KMS-11 (cell line): ENCODE measurements around the gene UBQLN4.

Experiments
- H2AFZ ChIP-seq: fragments of 200-600 bp; sonication (generic); 2 replicates; pipeline ENCODE4 v1.6.1; 2016; ENCODE audit warnings: antibody characterized with exemption, mixed run types, low read depth
- H3K27ac ChIP-seq: fragments of 200-600 bp; sonication (generic); 2 replicates; pipeline ENCODE4 v1.6.1; 2016; ENCODE audit warnings: mild to moderate bottlenecking, mixed run types
- H3K27me3 ChIP-seq: fragments of 200-600 bp; sonication (generic); 2 replicates; pipeline ENCODE4 v1.6.1; 2017; ENCODE audit warnings: mild to moderate bottlenecking, low read depth, mixed run types, moderate library complexity; ENCODE audit not compliant: insufficient read depth
- H3K36me3 ChIP-seq: fragments of 200-600 bp; sonication (generic); 2 replicates; pipeline ENCODE4 v1.6.1; 2017; ENCODE audit warnings: mild to moderate bottlenecking, mixed run types; ENCODE audit not compliant: insufficient read depth
- H3K4me1 ChIP-seq: fragments of 200-600 bp; sonication (generic); 2 replicates; pipeline ENCODE4 v1.6.1; 2016; ENCODE audit warnings: mild to moderate bottlenecking, low read depth, mixed run types; ENCODE audit not compliant: poor library complexity, severe bottlenecking
- H3K4me2 ChIP-seq: fragments of 200-600 bp; sonication (generic); 2 replicates; pipeline ENCODE4 v1.7.0; 2016; ENCODE audit warnings: mild to moderate bottlenecking, mixed run types
- H3K4me3 ChIP-seq: fragments of 200-600 bp; sonication (generic); IDR thresholded peaks from 2 replicates; pipeline ENCODE4 v1.6.1; 2017; ENCODE audit warnings: low read depth, low read length, mixed read lengths; ENCODE audit not compliant: insufficient read depth
- H3K79me2 ChIP-seq: fragments of 200-600 bp; sonication (generic); 2 replicates; pipeline ENCODE4 v1.6.1; 2016; ENCODE audit warnings: low read depth, mixed run types; ENCODE audit not compliant: insufficient read depth
- H3K9ac ChIP-seq: fragments of 200-600 bp; sonication (generic); 2 replicates; pipeline ENCODE4 v1.6.1; 2016; ENCODE audit warnings: mild to moderate bottlenecking, mixed run types
- H4K20me1 ChIP-seq: fragments of 200-600 bp; sonication (generic); 2 replicates; pipeline ENCODE4 v1.6.1; 2016; ENCODE audit warnings: mild to moderate bottlenecking, mixed run types; ENCODE audit not compliant: insufficient read depth
- CTCF ChIP-seq: fragments of 200-600 bp; sonication (generic); conservative IDR thresholded peaks from 2 replicates; pipeline ENCODE4 v1.6.1; 2017; ENCODE audit warnings: low read depth, mild to moderate bottlenecking, antibody characterized with exemption, low read length, moderate library complexity, mixed read lengths

UBQLN4 gene

GRCh38 chr1:156079762-156080161 is 26.2 kb upstream of the UBQLN4 start:
- Histone ChIP-seq H3K36me3 (no peaks in the 10 kb centered on the region), H3K4me2 (no peak overlapping the region), H4K20me1 (no peaks in the 10 kb centered on the region), H3K4me1 (peaks cover 14% of the 10 kb centered on the region), H3K4me3 (no peak overlapping the region), H3K9ac (no peak overlapping the region), H2AFZ (no peak overlapping the region), H3K79me2 (no peaks in the 10 kb centered on the region), H3K27ac (no peak overlapping the region), H3K27me3 (peaks cover 20% of the 10 kb centered on the region)
- TF ChIP-seq CTCF, result no peak

DNA sequence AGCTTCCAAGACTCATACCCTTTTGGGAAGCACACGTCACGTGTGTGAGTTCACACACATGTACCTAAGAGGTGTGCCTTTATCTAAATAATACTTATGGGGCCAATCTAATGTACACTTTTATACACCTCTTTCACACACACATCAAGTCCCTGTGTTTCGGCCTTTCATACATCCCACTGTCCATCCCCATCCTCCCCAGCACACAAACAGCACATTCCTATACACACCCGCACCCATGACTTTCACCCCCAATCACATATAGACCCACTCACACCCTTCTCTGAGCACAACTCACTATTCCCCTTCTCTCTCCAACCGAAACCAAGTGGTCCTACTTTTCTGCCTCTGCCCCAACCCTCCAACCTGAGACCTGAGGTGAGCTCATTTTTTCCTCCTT is 25.1 kb upstream of the UBQLN4 start:
- no peaks in the 10 kb centered on the region for H4K20me1 ChIP-seq
- no peak overlapping the region for H3K9ac ChIP-seq
- H3K79me2 ChIP-seq, result no peaks in the 10 kb centered on the region
- no peak overlapping the region for H2AFZ ChIP-seq
- no peaks in the 10 kb centered on the region for H3K36me3 ChIP-seq
- no peak overlapping the region for H3K27ac ChIP-seq
- no peak for TF ChIP-seq CTCF
- H3K4me2 ChIP-seq, result no peak overlapping the region
- no peak overlapping the region for H3K4me3 ChIP-seq
- H3K27me3 ChIP-seq, result peaks cover 10% of the 10 kb centered on the region
- H3K4me1 ChIP-seq, result peaks cover 8% of the 10 kb centered on the region

GRCh38 chr1:156077430-156077760 is 23.8 kb upstream of the UBQLN4 start:
- TF ChIP-seq CTCF, result no peak
- H3K4me3 ChIP-seq, result no peak overlapping the region
- H3K27ac ChIP-seq, result no peak overlapping the region
- H3K27me3 ChIP-seq, result no peaks in the 10 kb centered on the region
- no peaks in the 10 kb centered on the region for H3K79me2 ChIP-seq
- H2AFZ ChIP-seq, result no peak overlapping the region
- H3K9ac ChIP-seq, result no peak overlapping the region
- H3K36me3 ChIP-seq, result no peaks in the 10 kb centered on the region
- H3K4me2 ChIP-seq, result no peak overlapping the region
- no peaks in the 10 kb centered on the region for H3K4me1 ChIP-seq
- no peaks in the 10 kb centered on the region for H4K20me1 ChIP-seq

- no peaks in the 10 kb centered on the region for H3K36me3 ChIP-seq
- no peaks in the 10 kb centered on the region for H3K79me2 ChIP-seq
- H2AFZ ChIP-seq, result no peak overlapping the region
- no peaks in the 10 kb centered on the region for H3K4me1 ChIP-seq
- no peak overlapping the region for H3K9ac ChIP-seq
- no peak overlapping the region for H3K27ac ChIP-seq
- no peaks in the 10 kb centered on the region for H3K27me3 ChIP-seq
- H4K20me1 ChIP-seq, result no peaks in the 10 kb centered on the region
- H3K4me3 ChIP-seq, result no peak overlapping the region
- no peak for TF ChIP-seq CTCF
- H3K4me2 ChIP-seq, result no peak overlapping the region
Measured at GRCh38 chr1:156076609-156077429, 23.2 kb upstream of the UBQLN4 start.
